Measurements from ENCODE around the gene EML1. TPM values are rescaled to one million over a fixed set of nuclear protein-coding genes. Genes with fewer than 3 reads are reported as not detected.

Gene EML1
- total and polyA plus RNA-seq, 2 donors from 2014 or later: 7.9 to 35.9 TPM

GRCh38 chr14:99744873-99745224 is 48.4 kb upstream of the EML1 start:
- H3K4me3 ChIP-seq (ENCODE audit: low read length in 3 of 3): no peak overlapping the region
- H3K27me3 ChIP-seq (ENCODE audit: control insufficient read depth, insufficient read depth, low read length): no peaks in the 10 kb centered on the region
- no peak overlapping the region for H3K27ac ChIP-seq (ENCODE audit: low read depth in 2 of 2, low read length in 2 of 2)
- DNase-seq: no peak
- no peak for TF ChIP-seq CTCF (IDR thresholded peaks at IDR 0.05; ENCODE audit: borderline replicate concordance, extremely low read depth, insufficient read depth)
- H3K9ac ChIP-seq (ENCODE audit: low read length in 3 of 3): no peak overlapping the region
- no peaks in the 10 kb centered on the region for H3K36me3 ChIP-seq (ENCODE audit: control insufficient read depth in 2 of 3, insufficient read depth in 3 of 3, low read length in 3 of 3)
- peaks cover 0 to 24% (median 11%) of the 10 kb centered on the region in 3 donors for H3K4me1 ChIP-seq (ENCODE audit: control insufficient read depth in 2 of 3, insufficient read depth in 2 of 3, low read depth in 1 of 3, low read length in 3 of 3)
- intact Hi-C loops (cut with DNase I): no loop called here
- no peak for FAIRE-seq
- H3K9me3 ChIP-seq (ENCODE audit: control insufficient read depth in 2 of 3, insufficient read depth in 1 of 3, low read length in 3 of 3): no peaks in the 10 kb centered on the region

- no peak for TF ChIP-seq CTCF (IDR thresholded peaks at IDR 0.05; ENCODE audit: borderline replicate concordance, extremely low read depth, insufficient read depth)
- Histone ChIP-seq H3K27me3 (ENCODE audit: control insufficient read depth, insufficient read depth, low read length) (no peaks in the 10 kb centered on the region), H3K4me3 (ENCODE audit: low read length in 3 of 3) (no peak overlapping the region), H3K36me3 (ENCODE audit: control insufficient read depth in 2 of 3, insufficient read depth in 3 of 3, low read length in 3 of 3) (no peaks in the 10 kb centered on the region), H3K9me3 (ENCODE audit: control insufficient read depth in 2 of 3, insufficient read depth in 1 of 3, low read length in 3 of 3) (no peaks in the 10 kb centered on the region), H3K4me1 (ENCODE audit: control insufficient read depth in 2 of 3, insufficient read depth in 2 of 3, low read depth in 1 of 3, low read length in 3 of 3) (peaks cover 0 to 26% (median 15%) of the 10 kb centered on the region in 3 donors), H3K9ac (ENCODE audit: low read length in 3 of 3) (no peak overlapping the region), H3K27ac (ENCODE audit: low read depth in 2 of 2, low read length in 2 of 2) (peak overlapping the region; percentile 32 to 41)
- DNase-seq: peak in 1 of 5 donors; percentile 52
- intact Hi-C loops (cut with DNase I): no loop called here
- FAIRE-seq: no peak
Measured at GRCh38 chr14:99745307-99745951, 47.8 kb upstream of the EML1 start.

GRCh38 chr14:99747167-99747566 is 46.0 kb upstream of the EML1 start:
- H3K4me1 ChIP-seq (ENCODE audit: control insufficient read depth in 2 of 3, insufficient read depth in 2 of 3, low read depth in 1 of 3, low read length in 3 of 3): peaks cover 2 to 33% (median 15%) of the 10 kb centered on the region in 3 donors
- no peak overlapping the region for H3K9ac ChIP-seq (ENCODE audit: low read length in 3 of 3)
- no peak overlapping the region for H3K4me3 ChIP-seq (ENCODE audit: low read length in 3 of 3)
- FAIRE-seq (no peak), DNase-seq (peak in 1 of 5 donors; percentile 64)
- H3K36me3 ChIP-seq (ENCODE audit: control insufficient read depth in 2 of 3, insufficient read depth in 3 of 3, low read length in 3 of 3): no peaks in the 10 kb centered on the region
- H3K9me3 ChIP-seq (ENCODE audit: control insufficient read depth in 2 of 3, insufficient read depth in 1 of 3, low read length in 3 of 3): no peaks in the 10 kb centered on the region
- intact Hi-C loops (cut with DNase I): no loop called here
- no peak overlapping the region for H3K27ac ChIP-seq (ENCODE audit: low read depth in 2 of 2, low read length in 2 of 2)
- TF ChIP-seq CTCF (IDR thresholded peaks at IDR 0.05; ENCODE audit: borderline replicate concordance, extremely low read depth, insufficient read depth): no peak
- H3K27me3 ChIP-seq (ENCODE audit: control insufficient read depth, insufficient read depth, low read length): no peaks in the 10 kb centered on the region
